GM18502 (cell line): ENCODE results near the gene OTULINL.

Experiments used
- ATAC-seq: cut with Tn5 transposase; IDR thresholded peaks from one replicate; pipeline ENCODE4 v1.9.1; 2021; ENCODE audit warnings: mild to moderate bottlenecking; ENCODE audit not compliant: unreplicated experiment, poor library complexity

Gene OTULINL

DNA sequence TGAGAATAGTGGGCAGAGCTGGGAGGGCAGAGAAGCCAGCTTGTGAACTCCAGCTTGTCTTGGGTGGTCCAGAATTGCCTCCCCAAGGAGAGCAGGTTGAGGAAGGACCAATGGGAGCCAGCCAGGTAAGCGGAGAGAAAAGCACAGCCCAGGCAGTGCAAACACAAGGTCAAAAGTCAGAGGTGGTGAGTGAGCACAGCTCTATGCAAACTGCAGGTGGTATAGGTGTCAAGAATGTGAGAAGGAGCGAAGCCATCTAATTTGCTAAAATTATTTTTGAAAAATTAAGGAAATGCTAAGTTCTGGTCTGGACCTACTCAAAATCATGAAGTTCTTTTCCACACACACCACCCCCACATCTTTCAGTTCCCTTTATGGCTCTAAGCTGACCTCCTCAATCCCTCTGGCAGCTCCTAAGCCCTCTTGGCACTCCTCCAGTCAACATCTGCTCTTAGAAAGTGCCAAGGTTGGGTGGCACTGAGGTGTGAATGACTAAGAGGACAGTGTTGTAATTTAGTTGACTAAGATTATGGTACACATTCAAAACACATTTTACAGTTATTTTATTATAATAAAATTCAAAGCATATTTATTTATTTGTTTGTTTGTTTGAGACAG is 6.6 kb upstream of the OTULINL start:
- ATAC-seq = no peak

DNA sequence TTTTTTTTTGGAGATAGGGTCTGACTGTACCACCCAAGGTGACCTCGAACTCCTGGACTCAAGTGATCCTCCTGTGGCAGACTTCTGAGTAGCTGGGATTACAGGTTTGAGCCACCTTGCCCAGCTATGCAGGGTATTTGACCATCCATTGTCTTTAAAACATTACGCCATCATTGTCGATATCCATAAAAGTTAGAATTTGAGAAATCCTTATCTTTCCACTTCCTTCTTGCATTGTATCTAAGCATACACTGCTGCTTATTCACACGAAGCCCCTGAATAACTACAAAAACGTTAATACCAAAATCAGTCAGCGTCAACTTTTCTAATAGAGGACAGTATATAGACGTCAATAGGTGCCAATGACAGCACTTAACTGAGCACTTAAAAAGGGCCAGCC is 5.4 kb upstream of the OTULINL start:
- ATAC-seq = no peak

DNA sequence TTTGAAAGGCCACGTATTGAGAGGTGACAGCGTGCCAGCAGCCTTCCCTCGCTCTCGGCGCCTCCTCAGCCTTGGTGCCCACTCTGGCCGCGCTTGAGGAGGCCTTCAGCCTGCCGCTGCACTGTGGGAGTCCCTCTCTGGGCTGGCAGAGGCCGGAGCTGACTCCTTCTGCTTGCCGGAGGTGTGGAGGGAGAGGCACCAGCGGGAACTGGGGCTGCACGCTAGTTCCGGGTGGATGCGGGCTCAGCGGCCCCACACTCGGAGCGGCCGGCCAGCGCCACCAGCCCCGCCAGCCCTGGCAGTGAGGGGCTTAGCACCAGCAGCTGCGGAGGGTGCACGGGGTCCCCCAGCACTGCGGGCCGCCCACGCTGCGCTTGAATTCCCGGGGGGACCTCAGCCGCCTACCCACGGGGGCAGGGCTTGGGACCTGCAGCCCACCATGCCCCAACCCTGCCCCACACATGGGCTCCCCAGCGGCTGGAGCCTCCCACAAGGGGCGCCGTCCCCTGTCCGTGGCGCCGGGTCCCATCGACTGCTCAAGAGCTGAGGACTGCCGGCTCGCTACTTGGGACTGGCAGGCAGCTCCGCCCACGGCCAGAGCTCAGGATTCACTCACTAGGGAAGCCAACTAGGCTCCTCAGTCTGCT is 4.4 kb upstream of the OTULINL start:
- ATAC-seq = no peak

DNA sequence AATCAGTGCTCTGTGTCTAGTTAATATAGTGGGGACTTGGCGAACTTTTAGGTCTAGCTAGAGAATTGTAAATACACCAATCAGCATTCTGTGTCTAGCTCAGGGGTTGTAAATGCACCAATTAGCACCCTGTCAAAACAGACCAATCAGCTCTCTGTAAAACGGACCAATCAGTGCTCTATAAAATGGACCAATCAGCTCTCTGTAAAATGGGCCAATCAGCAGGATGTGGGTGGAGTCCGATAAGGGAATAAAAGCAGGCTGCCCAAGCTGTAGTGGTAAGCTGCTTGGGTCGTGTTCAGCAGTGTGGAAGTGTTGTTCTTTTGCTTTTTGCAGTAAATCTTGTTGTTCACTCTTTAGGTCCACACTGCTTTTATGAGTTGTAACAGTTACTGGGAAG is 3.6 kb upstream of the OTULINL start:
- ATAC-seq = no peak

DNA sequence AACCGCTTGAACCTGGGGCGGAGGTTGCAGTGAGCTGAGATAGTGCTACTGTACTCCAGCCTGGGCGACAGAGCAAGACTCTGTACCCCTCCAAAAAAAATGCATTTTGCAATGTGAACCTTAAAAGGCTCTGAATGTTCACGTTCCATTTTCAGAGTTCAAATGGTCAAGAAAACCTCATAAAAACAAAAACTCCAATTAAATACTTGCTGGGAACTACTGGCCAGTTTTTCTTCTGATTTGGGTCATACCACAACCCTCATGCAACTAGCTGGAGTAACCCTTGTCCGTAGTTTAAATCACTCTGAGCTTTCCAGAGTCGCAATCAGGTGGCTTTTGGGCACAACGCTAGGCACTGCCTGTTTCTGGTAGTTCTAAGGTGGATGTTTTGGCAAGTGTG is 2.3 kb upstream of the OTULINL start:
- ATAC-seq = no peak

DNA sequence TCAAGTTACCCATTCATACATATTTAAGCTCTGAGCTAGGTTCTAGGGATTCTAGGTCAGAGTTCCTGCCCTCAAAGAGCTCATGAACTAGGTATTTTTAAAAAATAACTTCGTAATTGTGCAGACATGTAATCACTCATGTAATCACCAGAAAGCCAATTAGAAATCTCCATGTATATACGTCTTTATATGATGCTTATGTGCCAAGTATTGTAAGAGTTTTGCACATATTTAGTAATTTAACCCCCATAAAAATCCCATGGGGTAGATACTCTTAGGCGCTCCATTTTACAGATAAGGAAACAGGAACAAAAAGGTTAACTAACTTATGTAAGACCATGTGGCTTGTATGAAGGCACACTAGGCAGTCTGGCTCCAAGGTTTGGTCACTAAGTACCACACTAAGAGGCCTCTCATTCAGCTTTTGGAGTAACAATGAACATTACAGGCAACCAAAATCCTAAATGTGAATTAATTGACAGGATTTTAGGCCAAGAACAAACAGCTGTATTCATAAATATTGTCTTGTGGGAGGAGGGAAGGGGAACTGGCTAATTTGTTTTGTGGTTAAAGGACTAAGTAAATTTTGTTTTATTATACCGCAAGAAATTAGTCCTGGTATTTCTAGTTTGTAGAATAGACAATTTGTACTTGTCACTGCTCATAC is 1.7 kb upstream of the OTULINL start:
- ATAC-seq = no peak

DNA sequence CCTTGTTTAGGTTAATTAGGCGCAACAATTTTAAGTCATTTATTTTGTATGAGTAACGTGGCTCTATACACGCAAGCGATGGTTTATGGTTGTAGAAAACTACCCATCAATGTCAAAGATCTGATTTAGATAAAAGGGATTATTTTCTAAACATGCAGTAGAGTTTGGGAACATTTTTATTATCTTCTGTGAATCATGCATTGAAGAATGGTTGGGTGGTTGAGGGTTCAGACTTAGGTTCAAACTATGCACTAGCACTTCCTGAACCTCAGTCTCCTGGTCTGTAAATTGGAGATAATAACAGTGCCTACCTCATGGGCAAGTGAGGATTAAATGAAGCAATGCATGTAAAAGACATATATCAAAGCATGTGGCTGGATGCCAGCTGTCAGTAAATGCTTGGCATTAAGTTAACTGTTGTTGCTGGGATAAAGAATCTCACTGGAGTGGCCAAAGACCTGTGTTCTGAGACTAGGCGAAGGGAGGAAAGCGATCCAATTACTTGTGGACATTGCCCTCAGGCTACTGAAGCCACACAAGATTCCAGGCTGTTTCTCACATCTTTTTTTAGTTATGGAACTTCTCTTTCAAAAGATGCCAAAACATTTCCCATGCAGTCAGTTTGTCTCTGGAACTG is 1.1 kb upstream of the OTULINL start:
- no peak for ATAC-seq

DNA sequence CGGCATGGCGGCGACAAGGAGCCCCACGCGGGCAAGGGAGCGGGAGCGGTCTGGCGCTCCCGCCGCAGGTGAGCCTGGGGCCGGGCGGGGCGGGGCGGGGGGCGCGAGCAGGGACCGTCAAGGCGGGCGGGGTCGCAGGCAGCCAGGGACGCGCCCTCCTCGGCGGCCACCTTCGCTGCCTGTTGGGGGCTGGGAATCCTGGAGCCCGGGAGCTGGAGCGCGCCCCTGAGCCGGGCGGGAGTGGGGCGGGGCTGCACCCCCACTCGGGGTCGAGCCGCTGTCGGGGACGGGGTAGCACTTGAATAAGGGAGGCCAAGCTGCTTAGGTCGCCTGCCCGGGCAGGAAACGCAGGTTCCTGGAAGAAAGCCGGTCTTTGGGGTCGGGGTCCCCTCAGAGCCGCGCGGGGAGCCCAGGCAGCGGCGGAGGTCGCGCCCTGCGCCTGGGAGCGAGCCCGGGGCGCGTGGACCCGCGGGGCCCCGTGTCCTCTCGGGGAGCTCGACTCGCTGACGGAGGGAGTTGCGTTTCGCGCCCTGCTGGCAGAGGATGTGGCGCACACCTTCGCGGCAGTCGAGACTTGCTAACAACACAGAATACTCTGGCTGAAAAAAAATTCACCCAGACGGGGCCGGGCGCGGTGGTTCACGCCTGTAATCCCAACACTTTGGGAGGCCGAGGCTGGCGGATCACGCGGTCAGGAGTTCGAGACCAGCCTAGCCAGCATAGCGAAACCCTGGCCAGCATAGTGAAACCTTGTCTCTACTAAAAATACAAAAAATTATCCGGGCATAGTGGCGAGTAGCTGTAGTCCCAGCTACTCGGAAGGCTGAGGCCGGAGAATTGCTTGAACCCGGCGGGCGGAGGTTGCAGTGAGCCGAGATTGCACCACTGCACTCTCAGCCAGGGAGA is 552 bp downstream of the OTULINL start:
- peak; percentile 78 for ATAC-seq

DNA sequence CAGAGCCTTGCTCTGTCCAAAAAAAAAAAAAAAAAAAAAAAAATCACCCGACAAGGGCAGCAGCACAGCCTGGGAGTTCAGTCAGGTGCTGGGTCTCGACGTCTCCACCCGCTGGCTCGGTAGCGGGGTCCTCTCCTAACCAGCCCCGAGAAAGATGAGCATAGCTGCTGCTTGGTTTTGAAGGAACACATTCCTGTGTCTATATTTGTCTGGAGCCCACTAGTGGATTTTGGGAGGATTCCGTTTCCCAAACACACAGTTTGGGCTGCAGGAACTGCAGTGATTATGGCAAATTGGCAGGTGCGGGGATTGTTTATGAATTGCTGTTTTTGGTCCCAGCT is 1.2 kb downstream of the OTULINL start:
- ATAC-seq = no peak

DNA sequence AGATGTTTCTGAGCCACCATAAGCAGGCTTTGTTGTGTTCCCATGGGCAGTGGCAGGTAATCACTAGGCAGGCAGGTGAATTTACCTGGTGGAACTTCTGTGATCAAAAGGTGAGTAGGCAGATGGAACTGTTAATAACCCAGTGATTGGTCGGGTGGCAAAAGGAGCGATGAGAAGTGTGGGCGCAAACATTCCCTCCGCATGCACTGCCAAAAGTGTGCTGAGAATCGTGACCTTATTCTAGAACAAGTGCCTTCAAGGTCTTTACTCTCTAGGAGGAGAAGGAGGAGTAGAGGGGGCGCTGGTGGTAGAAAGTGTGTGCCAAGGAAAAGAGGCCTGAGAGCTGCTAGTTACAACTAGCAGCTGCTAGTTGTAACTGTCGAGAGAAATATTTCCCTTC is 3.3 kb downstream of the OTULINL start:
- no peak for ATAC-seq

DNA sequence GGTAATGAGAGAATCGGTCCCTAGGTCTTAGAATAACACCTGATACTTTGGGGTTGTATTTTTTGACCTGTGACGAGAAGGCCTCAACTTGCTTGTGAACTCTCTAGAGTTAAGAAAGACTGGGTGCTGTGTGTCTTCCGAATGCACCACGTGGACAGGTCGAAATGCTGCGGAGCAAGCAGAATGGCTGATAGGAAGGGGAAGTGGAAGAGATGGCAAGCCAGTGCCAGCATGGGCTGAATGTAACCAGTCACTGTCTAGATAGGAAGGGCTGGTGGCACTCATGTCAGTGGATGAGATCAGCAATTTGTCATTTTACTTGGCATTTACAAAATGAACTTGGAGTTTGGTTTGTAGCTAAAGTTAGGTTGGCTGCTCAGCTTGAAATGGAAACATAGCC is 5.6 kb downstream of the OTULINL start:
- ATAC-seq = no peak

DNA sequence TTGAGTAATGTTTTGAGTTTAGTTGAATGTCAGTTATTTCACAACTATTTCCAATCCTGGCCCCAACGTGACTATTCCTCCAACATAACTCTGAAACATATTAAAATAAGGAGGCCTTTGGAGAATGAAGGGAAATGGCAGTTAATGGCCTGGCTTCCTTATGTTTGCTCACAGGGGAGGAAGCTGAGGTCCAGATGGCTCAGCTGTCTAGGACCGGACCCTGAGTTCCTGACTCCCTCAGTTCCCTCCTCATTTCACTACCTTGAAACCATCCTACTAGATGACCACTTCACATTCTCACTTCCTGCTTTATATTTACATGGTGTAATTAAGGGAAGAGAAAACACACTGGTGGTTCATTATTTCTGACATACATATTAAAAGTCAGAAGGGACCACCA is 6.6 kb downstream of the OTULINL start:
- peak; percentile 68 for ATAC-seq

DNA sequence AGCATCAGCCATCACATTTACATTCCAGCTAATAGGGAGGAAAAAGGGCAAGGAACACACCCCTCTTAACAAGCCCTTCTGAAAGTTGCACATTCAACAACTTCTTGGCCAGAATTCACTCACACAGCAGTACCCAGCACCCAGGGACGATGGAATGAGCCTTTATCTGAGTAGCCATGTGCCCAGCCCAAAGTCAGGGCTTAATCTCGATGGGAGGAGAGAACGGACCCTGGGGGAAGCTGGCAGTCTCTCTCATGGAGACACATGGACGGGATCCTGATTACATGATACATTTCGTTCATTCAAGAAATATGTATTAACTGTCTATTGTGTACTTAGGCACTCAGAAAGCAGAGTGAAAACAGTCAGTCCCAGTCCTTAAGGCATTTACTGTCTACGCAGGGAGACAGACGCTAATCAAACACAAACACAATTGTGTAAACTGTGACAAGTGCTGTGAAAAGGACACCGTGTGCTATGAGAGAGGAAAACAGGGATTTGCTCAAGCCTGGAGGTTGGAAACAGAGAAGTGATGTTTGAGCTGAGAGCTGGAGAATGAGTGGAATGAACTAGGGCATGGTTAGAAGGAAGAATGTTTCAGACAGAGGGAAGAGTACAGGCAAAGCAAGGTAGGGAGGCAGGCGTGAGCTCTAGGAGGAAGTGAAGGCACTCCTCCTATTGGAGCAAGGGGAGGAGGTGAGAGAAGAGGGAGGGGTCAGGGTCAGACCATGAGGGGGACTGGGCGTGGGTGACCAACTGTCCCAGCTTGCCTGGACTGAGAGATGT is 7.4 kb downstream of the OTULINL start:
- ATAC-seq = no peak

DNA sequence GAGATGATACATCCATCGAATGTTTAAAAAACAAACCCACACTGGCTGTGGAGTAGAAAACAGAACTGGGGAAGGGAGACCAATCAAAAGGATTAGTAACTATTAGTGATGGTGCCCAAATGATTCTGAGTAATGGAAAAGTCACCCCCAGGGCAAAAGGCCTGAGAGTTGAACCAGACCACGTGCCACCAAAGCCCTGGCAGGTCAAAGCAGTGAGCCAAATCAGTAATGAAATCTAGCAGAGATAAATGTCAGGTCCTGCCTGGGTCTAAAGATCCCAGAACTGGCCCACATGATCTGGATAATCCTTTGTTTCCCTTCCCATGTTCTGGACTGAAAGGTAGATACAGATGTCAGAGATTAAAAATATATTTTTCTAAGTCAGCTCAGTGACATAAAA is 9.4 kb downstream of the OTULINL start:
- ATAC-seq = no peak

DNA sequence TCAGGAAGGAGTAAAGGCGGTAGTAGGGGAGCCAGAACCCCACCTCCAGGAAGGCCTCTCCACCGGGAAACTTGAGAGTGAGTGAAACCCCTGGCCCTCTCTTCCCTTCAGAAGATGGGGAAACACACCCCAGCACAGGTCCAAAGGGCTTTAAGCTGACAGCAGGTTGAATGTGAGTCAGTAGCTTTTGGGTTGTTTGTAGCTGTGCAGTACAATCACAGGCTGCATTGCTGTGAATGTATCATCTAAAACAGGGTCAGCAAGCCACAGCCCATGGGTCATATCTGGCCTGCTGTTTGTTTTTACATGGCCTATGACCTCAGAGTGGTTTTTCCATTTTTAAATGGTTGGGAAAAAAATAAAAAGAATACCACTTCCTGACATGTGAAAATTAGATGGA is 10.0 kb downstream of the OTULINL start:
- no peak for ATAC-seq

DNA sequence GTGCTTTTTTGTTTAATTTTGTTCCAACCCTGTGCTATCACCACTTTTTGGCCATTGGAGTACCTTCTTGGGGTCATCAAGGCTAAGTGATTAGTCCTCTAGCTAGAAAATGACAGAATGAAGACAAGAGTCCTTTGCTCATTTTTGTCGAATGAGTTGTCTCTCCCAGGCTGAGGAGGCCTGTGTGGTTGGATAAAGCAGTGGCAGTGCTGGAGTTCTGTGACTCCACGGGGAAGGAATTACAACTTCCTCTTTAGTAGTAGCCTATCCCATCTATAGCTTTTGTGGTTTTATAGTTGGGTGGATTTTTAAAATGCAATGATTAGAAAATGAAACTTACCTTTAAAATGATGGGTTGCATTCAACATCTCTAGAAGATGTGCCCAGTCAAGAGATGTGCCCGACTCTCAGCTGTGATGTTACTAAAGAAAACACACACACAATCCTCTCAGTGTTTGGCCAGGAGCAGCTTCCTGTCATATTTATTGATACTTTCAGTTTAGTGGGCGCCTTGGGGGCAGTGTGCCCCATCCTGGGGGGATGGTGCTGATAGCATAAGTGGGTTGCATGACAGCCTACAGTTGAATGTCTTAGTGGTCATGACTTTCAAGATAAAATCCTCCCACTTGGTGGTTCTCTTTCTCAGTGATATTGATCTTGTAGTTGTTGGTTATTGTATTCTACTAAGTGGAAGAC is 11.9 kb downstream of the OTULINL start:
- no peak for ATAC-seq

DNA sequence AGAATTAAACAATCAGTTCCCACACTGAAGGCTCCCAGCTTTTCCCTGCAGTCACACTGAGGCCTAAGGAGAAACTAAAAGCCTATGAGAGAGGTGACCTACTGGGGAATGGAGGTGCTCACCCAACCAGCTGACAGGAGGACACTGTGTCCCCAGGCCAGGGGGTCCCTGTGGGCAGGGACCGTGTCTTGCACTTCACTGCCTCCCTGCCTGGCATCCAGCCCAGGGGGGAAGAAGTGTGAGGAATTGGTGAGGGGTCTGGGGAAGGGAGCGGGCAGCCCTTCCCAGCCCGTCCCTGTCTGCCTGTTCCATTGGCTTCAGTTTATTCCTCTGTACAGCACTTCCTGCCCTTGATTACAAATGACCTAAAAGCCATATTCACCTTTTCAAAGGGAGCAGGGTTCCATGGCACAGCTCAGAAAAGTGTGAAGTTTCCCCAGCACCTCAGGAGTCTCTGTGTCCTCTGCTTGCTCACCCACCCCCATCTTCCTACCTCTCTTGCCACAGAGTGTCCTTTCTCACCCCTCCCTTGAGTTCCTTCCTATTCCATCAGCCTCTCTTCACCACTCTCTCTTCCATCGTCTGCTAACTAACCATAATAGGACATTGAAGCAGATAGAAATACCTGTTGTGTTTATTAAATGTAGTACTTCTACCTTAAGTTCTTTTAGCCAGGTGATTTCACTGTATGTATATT is 12.9 kb downstream of the OTULINL start:
- no peak for ATAC-seq

DNA sequence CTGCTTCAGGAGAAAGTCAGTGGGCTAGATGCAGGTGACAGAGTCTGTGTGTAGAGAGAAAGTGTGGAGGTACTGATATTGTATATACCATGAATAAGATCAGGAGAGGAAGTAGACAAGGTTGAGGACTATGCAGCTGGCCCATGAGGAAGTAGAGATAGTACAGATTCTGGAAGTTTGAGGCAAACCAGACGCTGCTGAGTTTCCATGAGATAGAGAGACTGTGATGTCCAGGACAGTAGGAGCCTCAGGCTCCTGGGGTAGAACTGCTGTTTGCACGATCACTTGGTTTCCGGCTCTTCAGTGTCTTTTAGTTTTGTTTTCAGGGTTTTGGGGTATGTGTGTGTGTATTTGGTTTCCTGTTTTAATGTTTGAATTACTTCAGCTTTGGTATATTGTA is 13.6 kb downstream of the OTULINL start:
- ATAC-seq = peak; percentile 74

DNA sequence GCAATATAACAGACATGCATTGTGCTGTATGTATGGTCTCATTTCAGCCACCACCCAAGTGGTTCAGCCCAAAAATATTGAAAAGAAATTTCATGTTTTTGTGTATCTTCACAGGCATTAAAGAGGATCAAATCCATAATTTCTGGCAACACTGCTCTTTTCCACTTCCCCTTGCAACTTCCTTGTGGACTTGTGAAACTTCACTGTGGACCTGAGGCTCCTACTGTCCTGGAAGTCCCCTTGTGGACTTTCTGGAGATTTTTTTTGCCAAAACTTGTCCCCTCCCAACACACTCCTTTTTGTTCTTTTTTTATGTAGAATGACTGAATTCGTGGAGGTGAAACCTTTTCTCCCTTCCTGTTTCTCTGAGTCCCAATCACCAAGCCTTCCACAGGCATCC is 14.3 kb downstream of the OTULINL start:
- no peak for ATAC-seq
